Lower leg skin (tissue), 3 donors: Measurements from ENCODE around the gene PAH.

ENCODE experiments used
- POLR2A ChIP-seq, 2 donors: fragments of 450-650 bp; IDR thresholded peaks; one replicate each; pipeline ENCODE4 v1.6.1; 2016 to 2017; ENCODE audit warnings: antibody characterized with exemption in 2 of 2, mild to moderate bottlenecking in 1 of 2, moderate library complexity in 1 of 2
- TF ChIP-seq, protein P1 (sequence below), 3 donors: fragments of 450-650 bp; IDR thresholded peaks; one replicate each; pipeline ENCODE4 v1.5.1; 2016; ENCODE audit warnings: antibody characterized with exemption in 3 of 3, mild to moderate bottlenecking in 3 of 3, moderate library complexity in 2 of 3

DNA sequence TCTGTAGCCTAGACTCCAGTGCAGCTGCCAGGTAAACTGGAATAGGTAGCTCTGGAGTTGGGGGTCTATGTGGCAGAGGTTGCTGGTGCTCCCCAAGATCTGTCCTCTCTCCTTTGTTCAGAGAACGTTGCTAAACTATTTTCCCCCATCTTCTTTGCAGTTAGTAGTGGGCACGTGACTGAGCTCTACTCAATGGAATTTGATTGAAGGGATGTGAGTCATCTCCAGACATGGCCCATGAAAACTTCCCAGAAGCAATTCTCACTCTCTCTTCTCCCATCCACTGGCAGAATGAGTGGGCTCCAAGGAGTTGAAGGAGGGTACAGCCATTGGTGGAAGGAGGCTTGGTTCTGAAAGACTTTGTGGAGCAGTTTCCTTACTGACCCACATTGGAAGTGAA lies 44.0 kb downstream of the PAH start:
- TF ChIP-seq, protein P1, sequence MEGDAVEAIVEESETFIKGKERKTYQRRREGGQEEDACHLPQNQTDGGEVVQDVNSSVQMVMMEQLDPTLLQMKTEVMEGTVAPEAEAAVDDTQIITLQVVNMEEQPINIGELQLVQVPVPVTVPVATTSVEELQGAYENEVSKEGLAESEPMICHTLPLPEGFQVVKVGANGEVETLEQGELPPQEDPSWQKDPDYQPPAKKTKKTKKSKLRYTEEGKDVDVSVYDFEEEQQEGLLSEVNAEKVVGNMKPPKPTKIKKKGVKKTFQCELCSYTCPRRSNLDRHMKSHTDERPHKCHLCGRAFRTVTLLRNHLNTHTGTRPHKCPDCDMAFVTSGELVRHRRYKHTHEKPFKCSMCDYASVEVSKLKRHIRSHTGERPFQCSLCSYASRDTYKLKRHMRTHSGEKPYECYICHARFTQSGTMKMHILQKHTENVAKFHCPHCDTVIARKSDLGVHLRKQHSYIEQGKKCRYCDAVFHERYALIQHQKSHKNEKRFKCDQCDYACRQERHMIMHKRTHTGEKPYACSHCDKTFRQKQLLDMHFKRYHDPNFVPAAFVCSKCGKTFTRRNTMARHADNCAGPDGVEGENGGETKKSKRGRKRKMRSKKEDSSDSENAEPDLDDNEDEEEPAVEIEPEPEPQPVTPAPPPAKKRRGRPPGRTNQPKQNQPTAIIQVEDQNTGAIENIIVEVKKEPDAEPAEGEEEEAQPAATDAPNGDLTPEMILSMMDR (IDR thresholded peaks at IDR 0.05), result no peak
- TF ChIP-seq POLR2A (IDR thresholded peaks at IDR 0.05), result no peak
